ENCODE results near the gene RPS15.

Gene RPS15

DNA sequence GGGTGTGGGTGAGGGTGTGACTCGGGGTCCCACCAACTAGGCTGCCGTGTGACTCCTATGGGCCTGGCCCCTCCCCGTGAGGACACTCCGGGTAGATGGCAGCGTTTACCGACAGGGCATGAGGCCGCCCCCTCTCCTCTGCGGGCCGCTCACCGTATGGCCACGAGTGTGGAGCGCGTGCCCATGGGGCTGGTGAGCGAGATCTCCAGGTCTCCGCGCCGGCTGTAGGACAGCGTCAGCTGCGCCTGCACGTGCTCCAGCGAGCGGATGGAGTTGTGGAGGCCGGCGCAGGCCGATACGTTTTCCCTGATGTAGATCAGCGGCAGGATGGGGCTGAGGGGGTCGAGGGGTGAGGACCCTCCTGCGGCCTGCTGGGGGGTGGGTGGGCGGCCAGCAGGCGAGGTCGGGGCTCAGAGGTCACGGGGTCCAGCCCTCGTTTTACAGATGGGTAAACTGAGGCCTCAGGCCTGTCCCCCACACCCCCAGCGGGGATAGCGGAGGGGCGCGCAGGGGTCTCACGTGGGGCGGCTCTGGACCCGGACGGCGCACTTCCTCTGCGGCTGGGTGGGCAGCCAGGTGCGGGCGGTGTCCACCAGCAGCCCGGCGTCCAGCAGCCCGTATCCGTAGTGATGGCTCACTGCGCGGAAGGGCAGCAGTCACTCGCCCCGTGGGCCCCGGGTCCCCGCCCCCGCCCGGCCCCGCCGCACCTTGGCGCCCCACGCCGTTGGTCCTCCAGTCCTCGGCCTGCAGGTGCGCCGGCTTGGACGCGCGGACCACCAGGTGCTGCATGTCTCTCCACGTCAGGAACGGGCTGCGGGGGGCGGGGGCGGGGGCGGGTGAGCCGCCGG is 45.2 kb downstream of the RPS15 start:
- Histone ChIP-seq H2AFZ (ENCODE audit: low read length, unreplicated experiment) (no peak overlapping the region), H3K27ac (ENCODE audit: low read depth, low read length) (no peak overlapping the region), H3K79me2 (ENCODE audit: control insufficient read depth, insufficient read depth, low read length, unreplicated experiment) (peaks cover 3% of the 10 kb centered on the region), H3K27me3 (ENCODE audit: insufficient read depth, low read length) (no peaks in the 10 kb centered on the region), H3K4me3 (ENCODE audit: low read depth, low read length) (no peak overlapping the region), H3K4me1 (ENCODE audit: control insufficient read depth, insufficient read depth, low read length, unreplicated experiment) (no peaks in the 10 kb centered on the region), H3K36me3 (ENCODE audit: insufficient read depth, low read length) (no peaks in the 10 kb centered on the region)

DNA sequence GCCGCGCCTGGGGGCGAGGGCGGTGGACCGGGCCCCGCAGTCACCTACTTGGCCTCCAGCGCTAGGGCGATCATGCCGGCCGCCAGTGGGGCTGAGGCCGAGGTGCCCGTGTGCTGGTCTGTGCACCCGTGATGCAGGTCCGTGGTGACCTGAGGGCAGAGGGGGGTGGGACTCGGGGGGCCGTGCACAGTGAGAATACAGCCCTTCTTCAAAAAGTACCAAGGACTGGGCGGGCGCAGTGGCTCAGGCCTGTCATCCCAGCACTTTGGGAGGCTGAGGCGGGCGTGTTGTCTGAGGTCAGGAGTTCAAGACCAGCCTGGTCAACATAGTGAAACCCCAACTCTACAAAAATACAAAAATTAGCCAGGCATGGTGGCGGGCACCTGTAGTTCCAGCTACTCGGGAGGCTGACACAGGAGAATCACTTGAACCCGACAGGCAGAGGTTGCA is 45.8 kb downstream of the RPS15 start:
- H3K27ac ChIP-seq (ENCODE audit: low read depth, low read length), result no peak overlapping the region
- no peaks in the 10 kb centered on the region for H3K27me3 ChIP-seq (ENCODE audit: insufficient read depth, low read length)
- no peaks in the 10 kb centered on the region for H3K4me1 ChIP-seq (ENCODE audit: control insufficient read depth, insufficient read depth, low read length, unreplicated experiment)
- no peak overlapping the region for H2AFZ ChIP-seq (ENCODE audit: low read length, unreplicated experiment)
- H3K4me3 ChIP-seq (ENCODE audit: low read depth, low read length), result no peak overlapping the region
- H3K79me2 ChIP-seq (ENCODE audit: control insufficient read depth, insufficient read depth, low read length, unreplicated experiment), result no peaks in the 10 kb centered on the region
- no peaks in the 10 kb centered on the region for H3K36me3 ChIP-seq (ENCODE audit: insufficient read depth, low read length)

DNA sequence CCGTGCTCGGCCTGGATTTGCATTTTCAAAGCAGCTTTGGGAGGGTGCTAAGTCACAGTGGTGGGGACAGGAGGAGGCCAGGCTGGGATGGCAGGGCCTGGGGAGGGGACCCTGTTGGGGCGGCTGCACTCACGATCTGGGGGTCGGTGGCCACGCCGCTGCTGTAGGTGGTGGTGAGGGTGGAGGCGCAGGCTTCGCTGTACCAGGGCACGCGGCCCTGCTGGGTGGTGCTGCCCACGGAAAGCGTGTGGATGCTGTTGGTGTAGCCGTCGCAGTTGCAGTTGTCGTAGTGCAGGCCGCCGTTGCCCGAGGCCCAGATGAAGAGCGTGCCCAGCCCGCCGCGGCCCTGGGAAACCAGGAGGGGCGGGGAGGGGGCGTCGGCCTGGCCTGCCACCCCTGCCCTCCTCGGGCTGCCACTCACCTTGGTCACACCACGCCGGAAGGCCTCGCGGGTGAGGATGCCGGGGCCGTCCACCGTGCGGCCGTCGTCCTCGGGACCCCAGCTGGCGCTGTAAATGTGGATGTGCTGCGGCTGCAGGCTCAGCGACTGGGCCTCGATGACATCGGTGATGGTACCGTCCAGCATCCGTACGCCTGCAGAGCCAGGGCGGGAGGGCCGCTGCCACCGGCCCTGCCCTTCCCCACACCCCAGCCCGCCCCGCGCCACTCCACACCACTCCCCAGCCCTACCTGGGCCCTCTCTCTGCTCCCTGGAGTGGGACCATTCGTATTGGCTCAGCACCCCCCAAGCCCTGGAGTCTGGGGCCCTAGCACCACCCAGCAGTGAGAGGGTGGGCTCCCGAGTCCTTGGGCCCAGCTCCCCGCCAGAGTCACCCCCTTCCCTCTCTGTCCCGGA is 48.8 kb downstream of the RPS15 start:
- no peaks in the 10 kb centered on the region for H3K4me1 ChIP-seq (ENCODE audit: control insufficient read depth, insufficient read depth, low read length, unreplicated experiment)
- H3K27ac ChIP-seq (ENCODE audit: low read depth, low read length), result no peak overlapping the region
- no peaks in the 10 kb centered on the region for H3K36me3 ChIP-seq (ENCODE audit: insufficient read depth, low read length)
- no peaks in the 10 kb centered on the region for H3K79me2 ChIP-seq (ENCODE audit: control insufficient read depth, insufficient read depth, low read length, unreplicated experiment)
- H3K4me3 ChIP-seq (ENCODE audit: low read depth, low read length), result no peak overlapping the region
- H3K27me3 ChIP-seq (ENCODE audit: insufficient read depth, low read length), result peaks cover 6% of the 10 kb centered on the region; the same call in 1 of the 2 replicates
- H2AFZ ChIP-seq (ENCODE audit: low read length, unreplicated experiment), result no peak overlapping the region

DNA sequence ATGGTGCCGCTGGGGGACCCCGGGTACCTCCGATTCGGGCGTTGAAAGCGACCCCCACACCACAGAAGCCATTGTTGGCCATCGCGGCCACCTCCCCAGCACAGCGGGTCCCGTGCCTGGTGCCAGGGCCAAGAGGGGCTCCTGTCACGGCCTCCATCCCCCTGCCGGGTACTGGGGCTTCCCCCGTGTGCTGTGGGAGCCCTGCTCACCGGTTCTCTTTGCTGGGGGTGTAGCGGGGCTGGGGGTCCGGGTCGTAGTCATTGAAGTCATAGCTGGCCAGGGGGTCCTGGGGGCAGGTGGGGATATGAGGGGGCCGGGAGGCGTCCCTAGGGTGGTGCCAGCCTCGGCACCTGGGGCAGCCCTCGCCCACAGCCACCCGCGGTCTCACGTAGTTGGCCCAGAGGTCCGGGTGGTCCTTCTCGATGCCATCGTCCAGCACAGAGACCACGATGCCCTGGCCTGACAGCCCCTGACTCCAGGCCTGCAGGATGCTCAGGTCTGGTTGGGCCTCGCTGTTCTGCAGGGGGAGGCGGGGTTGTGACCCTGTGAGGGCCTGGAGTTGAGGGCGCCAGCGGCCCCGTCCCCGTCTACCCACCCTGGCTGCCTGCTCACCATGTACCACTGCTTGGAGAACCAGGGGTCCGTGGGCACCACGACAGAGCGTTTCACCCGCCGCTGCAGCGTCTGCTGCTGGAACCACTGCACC is 49.5 kb downstream of the RPS15 start:
- Histone ChIP-seq H3K4me1 (ENCODE audit: control insufficient read depth, insufficient read depth, low read length, unreplicated experiment) (no peaks in the 10 kb centered on the region), H3K27ac (ENCODE audit: low read depth, low read length) (no peak overlapping the region), H3K4me3 (ENCODE audit: low read depth, low read length) (no peak overlapping the region), H3K79me2 (ENCODE audit: control insufficient read depth, insufficient read depth, low read length, unreplicated experiment) (no peaks in the 10 kb centered on the region), H2AFZ (ENCODE audit: low read length, unreplicated experiment) (no peak overlapping the region), H3K36me3 (ENCODE audit: insufficient read depth, low read length) (no peaks in the 10 kb centered on the region), H3K27me3 (ENCODE audit: insufficient read depth, low read length) (peaks cover 6% of the 10 kb centered on the region; the same call in 1 of the 2 replicates)

DNA sequence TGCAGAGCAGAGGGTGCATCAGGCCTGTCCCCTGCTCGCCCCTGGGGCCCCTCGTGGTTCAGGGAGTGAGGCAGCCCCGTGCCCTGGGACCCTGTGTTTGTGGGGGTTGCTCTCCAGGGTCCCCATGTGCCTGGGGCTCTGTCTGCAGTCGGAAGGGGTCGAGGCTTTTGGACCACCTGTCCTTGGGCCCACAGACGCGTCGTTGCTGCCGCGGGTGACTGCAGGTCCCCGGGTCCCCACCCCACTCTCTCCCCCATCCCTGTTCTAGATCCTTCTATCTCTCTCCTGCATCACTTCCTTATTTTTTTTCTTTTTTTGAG is 50.0 kb downstream of the RPS15 start:
- H2AFZ ChIP-seq (ENCODE audit: low read length, unreplicated experiment), result no peak overlapping the region
- H3K27ac ChIP-seq (ENCODE audit: low read depth, low read length), result no peak overlapping the region
- H3K79me2 ChIP-seq (ENCODE audit: control insufficient read depth, insufficient read depth, low read length, unreplicated experiment), result no peaks in the 10 kb centered on the region
- H3K4me1 ChIP-seq (ENCODE audit: control insufficient read depth, insufficient read depth, low read length, unreplicated experiment), result no peaks in the 10 kb centered on the region
- H3K36me3 ChIP-seq (ENCODE audit: insufficient read depth, low read length), result no peaks in the 10 kb centered on the region
- peaks cover 6% of the 10 kb centered on the region; the same call in 1 of the 2 replicates for H3K27me3 ChIP-seq (ENCODE audit: insufficient read depth, low read length)
- H3K4me3 ChIP-seq (ENCODE audit: low read depth, low read length), result no peak overlapping the region

DNA sequence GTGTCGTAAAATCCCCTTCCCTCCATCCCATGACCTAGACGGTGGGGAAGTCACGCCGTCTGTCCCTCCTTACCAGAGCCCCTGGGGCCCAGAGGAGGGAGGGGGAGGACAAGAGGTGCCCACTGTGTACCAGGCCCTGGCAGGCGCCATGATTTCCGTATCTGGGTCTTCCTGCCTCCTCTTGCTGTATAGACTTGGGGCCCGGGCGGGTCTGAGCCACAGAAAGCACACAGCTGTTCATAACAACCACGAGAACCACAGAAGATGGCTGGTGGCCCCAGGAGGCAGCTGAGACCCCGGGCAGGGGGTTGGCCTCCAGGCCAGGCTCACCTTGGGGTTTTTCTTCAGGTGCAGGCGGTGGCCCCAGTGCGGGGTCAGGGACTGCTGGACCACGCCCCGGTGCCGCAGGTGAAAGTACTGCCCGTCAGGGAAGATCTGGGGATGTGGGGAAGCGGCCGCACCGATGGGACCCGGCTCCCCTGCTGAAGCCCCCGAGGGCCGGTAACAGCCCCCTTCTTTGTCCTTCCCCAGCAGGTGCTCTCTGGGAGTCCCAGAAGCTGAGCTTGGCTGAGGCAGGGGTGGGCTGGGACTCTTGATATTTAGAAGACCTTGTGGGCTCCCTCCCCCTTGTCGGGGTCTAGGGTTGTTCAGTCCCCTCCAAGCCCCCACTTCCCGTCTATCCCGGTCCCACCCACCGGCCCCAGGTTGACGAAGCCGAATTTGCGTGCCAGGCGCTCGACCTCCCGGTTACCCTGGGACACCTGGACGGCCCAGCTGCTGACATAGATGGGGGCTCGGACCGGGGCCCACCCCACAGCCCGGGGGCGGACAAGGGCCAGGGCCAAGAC is 51.5 kb downstream of the RPS15 start:
- no peaks in the 10 kb centered on the region for H3K4me1 ChIP-seq (ENCODE audit: control insufficient read depth, insufficient read depth, low read length, unreplicated experiment)
- peaks cover 6% of the 10 kb centered on the region; the same call in 1 of the 2 replicates for H3K27me3 ChIP-seq (ENCODE audit: insufficient read depth, low read length)
- H2AFZ ChIP-seq (ENCODE audit: low read length, unreplicated experiment), result no peak overlapping the region
- peak overlapping the region; percentile 73 for H3K4me3 ChIP-seq (ENCODE audit: low read depth, low read length)
- H3K79me2 ChIP-seq (ENCODE audit: control insufficient read depth, insufficient read depth, low read length, unreplicated experiment), result no peaks in the 10 kb centered on the region
- H3K27ac ChIP-seq (ENCODE audit: low read depth, low read length), result no peak overlapping the region
- no peaks in the 10 kb centered on the region for H3K36me3 ChIP-seq (ENCODE audit: insufficient read depth, low read length)

Measured in ACC112 (cell line).